Heart right ventricle (tissue), 16 donors: ENCODE data around the gene AP1S3. TPM values are rescaled to one million over a fixed set of nuclear protein-coding genes. Genes with fewer than 3 reads are reported as not detected.

ENCODE experiments used
- ATAC-seq, 8 donors: fragments of 200-7000 bp; cut with Tn5 transposase; one replicate each; pipeline ENCODE4 v1.9.1; 2020; ENCODE audit warnings: mild to moderate bottlenecking in 8 of 8, moderate library complexity in 8 of 8, moderate number of reproducible peaks in 1 of 8
- DNase-seq, 2 donors: peaks; one replicate each; pipeline ENCODE4 v3.0.0-alpha.2; 2020
- H3K27ac ChIP-seq, 10 donors: fragments of 200-600 bp; sonication (generic) in 2 of 10; one replicate each; pipeline versions ENCODE4 v1.5.0 to v1.8.0; 2020 to 2022; ENCODE audit warnings: mild to moderate bottlenecking in 3 of 10
- H3K27me3 ChIP-seq, 7 donors: fragments of 200-600 bp; one replicate each; pipeline ENCODE4 v1.8.0; 2021 to 2022; ENCODE audit warnings: mild to moderate bottlenecking in 2 of 7
- H3K36me3 ChIP-seq, 9 donors: fragments of 200-600 bp; sonication (generic) in 1 of 9; one replicate each; pipeline versions ENCODE4 v1.5.0 to v1.8.0; 2020 to 2022; ENCODE audit warnings: mild to moderate bottlenecking in 2 of 9
- H3K4me1 ChIP-seq, 9 donors: fragments of 200-600 bp; sonication (generic) in 1 of 9; one replicate each; pipeline versions ENCODE4 v1.5.0 to v1.8.0; 2020 to 2022; ENCODE audit warnings: mild to moderate bottlenecking in 4 of 9
- H3K4me3 ChIP-seq, 10 donors: fragments of 200-600 bp; sonication (generic) in 2 of 10; one replicate each; pipeline versions ENCODE4 v1.5.0 to v1.8.0; 2020 to 2022; ENCODE audit warnings: mild to moderate bottlenecking in 7 of 10, moderate library complexity in 2 of 10
- H3K9me3 ChIP-seq, 11 donors: fragments of 200-600 bp in 10 of 11; sonication (generic) in 2 of 11; one replicate each; pipeline versions ENCODE4 v1.5.0 to v1.8.0; 2013 to 2022; ENCODE audit warnings: mild to moderate bottlenecking in 2 of 11, control low read depth in 1 of 11, moderate library complexity in 1 of 11
- CTCF ChIP-seq, 9 donors: fragments of 200-600 bp; sonication (generic) in 2 of 9; IDR thresholded peaks; one replicate each; pipeline versions ENCODE4 v1.5.0 to v1.8.0; 2021 to 2022; ENCODE audit warnings: antibody characterized with exemption in 9 of 9, mild to moderate bottlenecking in 5 of 9, moderate library complexity in 1 of 9
- WGBS, 2 donors: extraction: QIAGEN DNeasy Blood & Tissue Kit; methylation state at CpG; one replicate each; pipeline ENCODE4 v1.1.7; 2013; ENCODE audit warnings: inconsistent platforms in 1 of 2; 5-methylcytosine and 5-hydroxymethylcytosine counted together
- intact Hi-C, 10 donors: fragments of 100-400 bp; cut with DNase I; formaldehyde crosslinking; loops; one replicate each; pipeline versions ENCODE4 v1.11.1 to v1.14.2; 2022
- polyA plus RNA-seq, 2 donors: library from polyadenylated mRNA; stranded (reverse); fragments of 200-250 nt; gene quantifications; one replicate each; pipeline ENCODE4 v1.2.3, GENCODE V29; 2013
- total RNA-seq, 10 donors: library from RNA; stranded (reverse); fragmentation: NEBNext Ultra II Directional in 3 of 10; extraction: Animal tissue kit (Norgen Biotek cat#: 25700) in 3 of 10; gene quantifications; one replicate each; pipeline versions ENCODE4 v1.2.1 to v1.2.4, GENCODE V29; 2021 to 2023
- donor health status: Arrhythmogenic right ventricular cardiomyopathy.
- donor health status: ischemic (EF 13 %, LVEDD 7.1; RV severe dilation, severe dysfunction).
- donor health status: healthy with polysubstance abuse.
- donor health status: DM: no; HTN: yes; CAD: no.
- donor health status: DM: no; HTN: no; CAD: no.
- donor health status: ischemic (EF 25% LVEDD 6.9; RV normal size, moderate dysfunction).
- donor health status: ischemic (EF 25% LVEDD 5.7; RV mildly dilated, moderate dysfunction).
- donor health status: healthy.
- donor health status: DM: yes; HTN: yes; CAD: no.
- donor health status: Ischemic cardiomyopathy.
- donor health status: ischemic (EF 35%, LVEDD 5.7; RV mildly dilated, moderate dysfunction).
- donor health status: nonischemic (EF 11% LVEDD 7.7; RV severe dilation, severe dysfunction).
- donor health status: DM: yes; HTN: yes; CAD: no.
- donor health status: PGD.
- donor health status: ischemic (EF 29% LVEDD 5.4; RV normal size, mild dysfunction).
- donor health status: nonischemic (EF 23%, LVEDD 6.1; RV moderate dilation, normal function).

AP1S3 gene
- total and polyA plus RNA-seq, 12 donors, result 0.12 to 0.85 (median 0.37) TPM; not detected in 4

- peaks cover 0 to 5% (median 0%) of the 10 kb centered on the region in 11 donors for H3K9me3 ChIP-seq
- no peaks in the 10 kb centered on the region for H3K36me3 ChIP-seq
- H3K4me1 ChIP-seq, result peaks cover 0 to 32% (median 15%) of the 10 kb centered on the region in 9 donors
- H3K4me3 ChIP-seq, result no peak overlapping the region
- ATAC-seq (no peak), DNase-seq (no peak)
- 93 to 97% methylated on average over 2 of the region's 2 CpGs for WGBS, 2 donors
- no peak for TF ChIP-seq CTCF (IDR thresholded peaks at IDR 0.05)
- H3K27me3 ChIP-seq, result no peaks in the 10 kb centered on the region
- H3K27ac ChIP-seq, result no peak overlapping the region
- intact Hi-C loops, result no loop called here
Observed at GRCh38 chr2:223729781-223730180, 107.6 kb downstream of the AP1S3 start.

GRCh38 chr2:223727562-223727961, 109.8 kb downstream of the AP1S3 start:
- peak in 7 of 9 donors; percentile 29 to 65 (median 62) for TF ChIP-seq CTCF (IDR thresholded peaks at IDR 0.05)
- ATAC-seq, result peak in 1 of 8 donors; percentile 45
- peaks cover 0 to 36% (median 21%) of the 10 kb centered on the region in 9 donors for H3K4me1 ChIP-seq
- H3K4me3 ChIP-seq, result no peak overlapping the region
- no peak overlapping the region for H3K27ac ChIP-seq
- DNase-seq, result peak in 1 of 2 donors; percentile 11
- H3K27me3 ChIP-seq, result no peaks in the 10 kb centered on the region
- no peaks in the 10 kb centered on the region for H3K9me3 ChIP-seq
- 50 to 59% methylated on average over 7 of the region's 7 CpGs for WGBS, 2 donors
- intact Hi-C loops, result no loop called here
- H3K36me3 ChIP-seq, result no peaks in the 10 kb centered on the region

GRCh38 chr2:223725986-223726970, 111.1 kb downstream of the AP1S3 start:
- TF ChIP-seq CTCF (IDR thresholded peaks at IDR 0.05), result no peak
- DNase-seq (no peak), ATAC-seq (peak in 1 of 8 donors; percentile 15)
- no peak overlapping the region for H3K4me3 ChIP-seq
- peaks cover 0 to 32% (median 20%) of the 10 kb centered on the region in 9 donors for H3K4me1 ChIP-seq
- H3K9me3 ChIP-seq, result no peaks in the 10 kb centered on the region
- no peaks in the 10 kb centered on the region for H3K27me3 ChIP-seq
- intact Hi-C loops, result no loop called here
- H3K27ac ChIP-seq, result peak overlapping the region in 7 of 10 donors; percentile 55 to 84 (median 63)
- H3K36me3 ChIP-seq, result no peaks in the 10 kb centered on the region
- WGBS, 2 donors, result 94% methylated on average over 8 of the region's 8 CpGs

- H3K4me3 ChIP-seq, result no peak overlapping the region
- H3K4me1 ChIP-seq, result peaks cover 0 to 32% (median 20%) of the 10 kb centered on the region in 9 donors
- ATAC-seq (peak; percentile 78 to 99 (median 96)), DNase-seq (peak; percentile 53 to 88)
- no peaks in the 10 kb centered on the region for H3K9me3 ChIP-seq
- TF ChIP-seq CTCF (IDR thresholded peaks at IDR 0.05), result no peak
- no peaks in the 10 kb centered on the region for H3K36me3 ChIP-seq
- peak overlapping the region in 7 of 10 donors; percentile 55 to 84 (median 63) for H3K27ac ChIP-seq
- 27 to 29% methylated on average over 5 of the region's 5 CpGs for WGBS, 2 donors
- no peaks in the 10 kb centered on the region for H3K27me3 ChIP-seq
- intact Hi-C loops, result no loop called here
Observed at GRCh38 chr2:223725494-223725893, 111.9 kb downstream of the AP1S3 start.
